Activated naive CD8-positive, alpha-beta T cell treated with anti-CD3 and anti-CD28 coated beads, Interleukin-2, amount 10 ng/mL, durations not matched to agents 7 days and 5 days (primary cell): ENCODE measurements around the gene FBXL19. TPM values are rescaled to one million over a fixed set of nuclear protein-coding genes. Genes with fewer than 3 reads are reported as not detected.

Experiments
- ATAC-seq: fragments of 150-1000 bp; cut with Tn5 transposase; one replicate; pipeline ENCODE4 v1.10.0; 2021; ENCODE audit warnings: low read depth, moderate library complexity
- POLR2A ChIA-PET: fragments of 350-600 bp; sonication (Branson Sonifier 250); formaldehyde crosslinking; loops from one replicate; lab custom pipeline; 2021; ENCODE audit warnings: antibody characterized with exemption; lab: Charles Lee
- DNase-seq: peaks from one replicate; pipeline ENCODE4 v3.0.0; 2021
- H3K27ac Mint-ChIP-seq: one replicate; pipeline ENCODE4 v1.8.0; 2022; ENCODE audit warnings: mild to moderate bottlenecking, mixed read lengths
- H3K27me3 Mint-ChIP-seq: one replicate; pipeline ENCODE4 v1.8.0; 2022; ENCODE audit warnings: mild to moderate bottlenecking, moderate library complexity, mixed read lengths
- H3K36me3 Mint-ChIP-seq: one replicate; pipeline ENCODE4 v1.8.0; 2021; ENCODE audit warnings: mild to moderate bottlenecking, mixed read lengths
- H3K4me1 Mint-ChIP-seq: one replicate; pipeline ENCODE4 v1.8.0; 2021; ENCODE audit warnings: mixed read lengths
- H3K4me3 Mint-ChIP-seq: one replicate; pipeline ENCODE4 v1.8.0; 2022; ENCODE audit warnings: mild to moderate bottlenecking, moderate library complexity, mixed read lengths
- H3K9me3 Mint-ChIP-seq: one replicate; pipeline ENCODE4 v1.8.0; 2021; ENCODE audit warnings: mixed read lengths
- total RNA-seq, 2 experiments: library from RNA; stranded (reverse); gene quantifications; one replicate each; pipeline ENCODE4 v1.2.3, GENCODE V29; 2021

FBXL19 gene
- total RNA-seq, 2 experiments from 2014 or later: 20.1 to 24.4 TPM

DNA sequence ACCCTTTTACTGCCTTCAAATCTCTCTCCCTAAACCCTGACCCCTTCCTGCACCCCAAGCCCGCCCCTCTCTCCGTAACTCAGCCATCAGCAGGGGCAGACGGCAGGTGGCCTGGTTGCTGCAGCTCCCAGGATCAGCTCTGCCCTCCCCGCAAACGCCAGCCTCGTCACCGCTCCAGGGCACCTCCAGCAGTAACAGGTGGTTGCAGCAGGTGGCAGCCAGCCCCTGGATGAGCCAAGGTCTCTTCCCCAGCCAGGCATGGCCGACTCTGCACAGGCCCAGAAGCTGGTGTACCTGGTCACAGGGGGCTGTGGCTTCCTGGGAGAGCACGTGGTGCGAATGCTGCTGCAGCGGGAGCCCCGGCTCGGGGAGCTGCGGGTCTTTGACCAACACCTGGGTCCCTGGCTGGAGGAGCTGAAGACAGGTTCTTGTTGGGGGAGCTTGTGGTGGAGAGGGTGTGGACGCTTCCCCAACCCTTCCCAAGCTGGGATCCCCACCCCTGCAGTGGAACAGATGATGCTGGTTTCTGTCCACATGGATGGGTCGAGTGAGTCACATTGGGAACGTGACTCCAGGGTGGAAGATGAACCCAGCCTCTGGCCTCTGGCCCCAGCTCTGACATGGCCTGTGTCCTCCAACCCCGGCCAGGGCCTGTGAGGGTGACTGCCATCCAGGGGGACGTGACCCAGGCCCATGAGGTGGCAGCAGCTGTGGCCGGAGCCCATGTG lies 62.2 kb downstream of the FBXL19 start:
- POLR2A ChIA-PET: interaction anchor here (0.6 to 3.3 kb wide), 9 partner anchors 11 to 475 kb away, joined by 3 to 12 read pairs (median 5); partner anchors contain the start of genes FUS, ZNF646 and ZNF668
- Mint-ChIP-seq H3K9me3 (no peaks in the 10 kb centered on the region), H3K27ac (peak overlapping the region; percentile 63), H3K36me3 (no peaks in the 10 kb centered on the region), H3K4me3 (peak overlapping the region; percentile 76), H3K27me3 (no peaks in the 10 kb centered on the region), H3K4me1 (peaks cover 7% of the 10 kb centered on the region)
- DNase-seq (peak; percentile 47), ATAC-seq (peak; percentile 12)

DNA sequence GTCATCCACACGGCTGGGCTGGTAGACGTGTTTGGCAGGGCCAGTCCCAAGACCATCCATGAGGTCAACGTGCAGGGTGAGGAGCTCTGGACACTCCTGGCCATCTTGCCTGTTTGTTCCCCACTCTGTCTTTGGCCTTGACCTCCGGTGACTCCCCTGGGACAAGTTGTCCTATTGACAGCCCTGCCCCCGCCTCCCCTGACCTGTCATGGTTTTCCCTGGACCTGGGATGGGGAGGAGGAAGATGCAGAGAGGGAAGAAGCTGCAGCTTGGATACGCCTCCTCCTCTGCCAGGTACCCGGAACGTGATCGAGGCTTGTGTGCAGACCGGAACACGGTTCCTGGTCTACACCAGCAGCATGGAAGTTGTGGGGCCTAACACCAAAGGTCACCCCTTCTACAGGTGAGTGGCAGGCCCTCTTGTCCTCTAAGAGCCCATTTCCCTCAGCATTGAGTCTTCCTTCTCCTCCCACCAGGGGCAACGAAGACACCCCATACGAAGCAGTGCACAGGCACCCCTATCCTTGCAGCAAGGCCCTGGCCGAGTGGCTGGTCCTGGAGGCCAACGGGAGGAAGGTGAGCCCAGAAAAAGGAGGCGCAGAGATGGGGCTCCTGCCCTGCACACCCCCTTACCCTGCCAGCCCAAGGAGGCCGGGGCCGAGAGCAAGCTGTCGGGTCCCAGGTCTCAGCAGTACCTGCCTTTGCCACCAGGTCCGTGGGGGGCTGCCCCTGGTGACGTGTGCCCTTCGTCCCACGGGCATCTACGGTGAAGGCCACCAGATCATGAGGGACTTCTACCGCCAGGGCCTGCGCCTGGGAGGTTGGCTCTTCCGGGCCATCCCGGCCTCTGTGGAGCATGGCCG lies 63.0 kb downstream of the FBXL19 start:
- POLR2A ChIA-PET: interaction anchor here (0.7 to 3.3 kb wide), 7 partner anchors 10 to 474 kb away, joined by 3 to 12 read pairs (median 6); partner anchors contain the start of genes ZNF646 and ZNF668
- Mint-ChIP-seq H3K27ac (no peak overlapping the region), H3K27me3 (no peaks in the 10 kb centered on the region), H3K36me3 (no peaks in the 10 kb centered on the region), H3K9me3 (no peaks in the 10 kb centered on the region), H3K4me3 (no peak overlapping the region), H3K4me1 (peaks cover 7% of the 10 kb centered on the region)
- DNase-seq (no peak), ATAC-seq (no peak)

DNA sequence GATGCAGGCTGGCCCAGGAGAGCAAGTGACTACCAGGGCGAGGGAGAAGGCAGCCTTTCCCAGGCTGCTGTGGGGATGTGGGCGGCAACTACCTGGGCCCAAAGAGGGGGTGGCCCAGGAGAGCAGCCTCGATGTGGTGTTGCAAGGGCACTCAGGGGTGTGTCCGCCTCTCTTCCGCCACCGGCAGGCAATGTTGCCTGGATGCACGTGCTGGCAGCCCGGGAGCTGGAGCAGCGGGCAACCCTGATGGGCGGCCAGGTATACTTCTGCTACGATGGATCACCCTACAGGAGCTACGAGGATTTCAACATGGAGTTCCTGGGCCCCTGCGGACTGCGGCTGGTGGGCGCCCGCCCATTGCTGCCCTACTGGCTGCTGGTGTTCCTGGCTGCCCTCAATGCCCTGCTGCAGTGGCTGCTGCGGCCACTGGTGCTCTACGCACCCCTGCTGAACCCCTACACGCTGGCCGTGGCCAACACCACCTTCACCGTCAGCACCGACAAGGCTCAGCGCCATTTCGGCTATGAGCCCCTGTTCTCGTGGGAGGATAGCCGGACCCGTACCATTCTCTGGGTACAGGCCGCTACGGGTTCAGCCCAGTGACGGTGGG lies 64.3 kb downstream of the FBXL19 start:
- ATAC-seq (no peak), DNase-seq (no peak)
- Mint-ChIP-seq H3K36me3 (no peaks in the 10 kb centered on the region), H3K27me3 (no peaks in the 10 kb centered on the region), H3K9me3 (no peaks in the 10 kb centered on the region), H3K27ac (no peak overlapping the region), H3K4me3 (no peak overlapping the region), H3K4me1 (peaks cover 7% of the 10 kb centered on the region)
- POLR2A ChIA-PET: no interaction called here

DNA sequence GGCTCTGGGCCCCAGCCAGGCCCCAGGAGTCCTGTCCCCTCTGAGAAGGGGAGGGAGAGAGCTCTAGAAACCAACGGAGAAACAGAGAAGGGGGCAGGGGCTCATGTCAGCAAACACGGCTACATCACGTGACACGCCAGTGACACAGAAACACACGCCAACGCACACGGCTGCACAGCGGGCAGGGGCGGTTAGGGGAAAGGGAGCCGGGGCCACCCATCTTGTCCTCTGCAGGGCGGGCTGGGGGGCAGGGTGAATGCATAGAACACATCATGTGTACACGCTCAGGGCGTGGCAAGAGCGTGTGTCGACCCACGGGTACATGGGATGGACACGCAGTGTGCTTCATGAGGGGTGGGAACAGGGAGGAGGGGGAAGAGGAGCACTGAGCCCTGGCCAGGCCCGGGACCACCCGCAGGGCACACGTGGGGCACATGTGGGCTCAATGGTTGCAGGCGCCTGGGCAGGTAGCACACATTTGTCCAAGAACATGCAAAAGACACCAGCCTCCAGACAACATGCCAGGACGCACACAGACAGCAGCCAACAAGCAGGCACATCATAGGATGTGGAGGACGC lies 66.2 kb downstream of the FBXL19 start:
- Mint-ChIP-seq H3K27me3 (no peaks in the 10 kb centered on the region), H3K27ac (no peak overlapping the region), H3K4me1 (peaks cover 13% of the 10 kb centered on the region), H3K36me3 (no peaks in the 10 kb centered on the region), H3K9me3 (no peaks in the 10 kb centered on the region), H3K4me3 (no peak overlapping the region)
- DNase-seq (no peak), ATAC-seq (no peak)
- POLR2A ChIA-PET: no interaction called here

DNA sequence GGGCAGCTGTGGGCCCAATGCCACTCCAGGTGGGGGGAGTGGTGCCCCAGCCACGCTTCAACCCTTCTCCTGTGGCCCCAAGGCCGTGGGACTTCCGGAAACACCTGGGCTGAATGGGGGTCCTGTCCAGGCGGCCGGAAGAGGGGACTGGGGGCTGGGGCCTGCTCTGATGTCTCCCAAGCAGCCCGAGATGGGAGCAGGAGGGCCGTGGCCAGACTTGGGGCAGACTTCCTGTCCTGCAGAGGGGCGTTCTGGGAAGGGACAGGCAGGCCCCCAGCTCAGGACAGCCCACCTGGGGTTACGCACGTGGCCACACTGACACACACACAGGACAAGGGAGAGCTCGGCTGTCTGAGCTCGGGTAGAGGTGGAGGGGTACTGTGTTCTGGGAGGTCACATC lies 66.7 kb downstream of the FBXL19 start:
- H3K27ac Mint-ChIP-seq: no peak overlapping the region
- no peak overlapping the region for H3K4me3 Mint-ChIP-seq
- POLR2A ChIA-PET: no interaction called here
- no peaks in the 10 kb centered on the region for H3K9me3 Mint-ChIP-seq
- DNase-seq: no peak
- peaks cover 15% of the 10 kb centered on the region for H3K4me1 Mint-ChIP-seq
- H3K27me3 Mint-ChIP-seq: no peaks in the 10 kb centered on the region
- no peak for ATAC-seq
- H3K36me3 Mint-ChIP-seq: no peaks in the 10 kb centered on the region

DNA sequence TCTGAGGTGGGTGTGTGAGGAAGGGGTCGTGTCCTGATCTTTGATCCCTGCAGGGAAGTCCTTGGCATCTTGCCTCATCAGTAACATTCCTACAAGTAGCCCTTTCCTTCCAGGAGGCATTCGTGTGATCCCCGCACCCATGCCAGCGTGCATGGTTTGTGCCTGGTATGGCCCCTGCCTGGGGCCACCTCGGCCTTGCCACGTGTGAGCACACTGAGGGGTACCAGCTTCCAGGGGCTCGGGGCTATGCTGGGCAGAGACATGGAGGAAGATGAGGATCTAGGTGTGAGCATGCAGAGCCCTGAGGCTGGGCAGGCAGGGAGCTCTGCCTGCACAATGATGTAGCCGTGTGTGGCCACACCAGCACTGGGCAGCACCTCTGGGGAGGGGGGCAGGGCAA lies 67.7 kb downstream of the FBXL19 start:
- ATAC-seq: no peak
- H3K36me3 Mint-ChIP-seq: no peaks in the 10 kb centered on the region
- POLR2A ChIA-PET: no interaction called here

DNA sequence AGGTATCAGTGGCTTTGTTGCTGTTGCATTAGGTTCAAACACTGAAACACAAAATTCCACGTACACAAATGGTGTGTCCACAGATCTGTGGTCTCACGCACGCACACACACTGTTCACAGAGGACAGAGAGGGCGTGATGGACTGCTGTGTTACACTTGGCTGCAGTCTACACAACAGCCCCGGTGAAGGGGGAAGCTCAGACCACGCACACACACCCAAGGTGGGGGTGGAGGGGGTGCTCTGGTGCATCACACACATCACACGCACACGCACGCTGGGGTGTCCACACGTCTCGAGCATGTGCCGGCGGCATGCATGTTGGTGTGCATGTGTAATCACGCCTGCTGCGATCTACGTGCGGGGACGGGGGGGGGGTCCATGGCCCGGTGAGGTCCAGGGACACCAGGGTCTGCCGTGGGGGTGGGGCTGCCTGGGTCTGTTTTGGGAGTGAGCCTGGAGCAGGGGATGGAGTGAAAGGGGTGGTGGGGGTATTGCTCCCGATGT lies 69.0 kb downstream of the FBXL19 start:
- Mint-ChIP-seq H3K36me3 (no peaks in the 10 kb centered on the region), H3K4me3 (no peak overlapping the region), H3K27ac (no peak overlapping the region), H3K4me1 (peaks cover 12% of the 10 kb centered on the region), H3K27me3 (no peaks in the 10 kb centered on the region), H3K9me3 (no peaks in the 10 kb centered on the region)
- POLR2A ChIA-PET: no interaction called here
- ATAC-seq (no peak), DNase-seq (no peak)

More for the DNA sequence above, 67.7 kb downstream of the FBXL19 start:
- Mint-ChIP-seq H3K27ac (peak overlapping the region; percentile 31), H3K9me3 (no peaks in the 10 kb centered on the region), H3K4me3 (no peak overlapping the region), H3K4me1 (peaks cover 12% of the 10 kb centered on the region), H3K27me3 (no peaks in the 10 kb centered on the region)
- DNase-seq: no peak

DNA sequence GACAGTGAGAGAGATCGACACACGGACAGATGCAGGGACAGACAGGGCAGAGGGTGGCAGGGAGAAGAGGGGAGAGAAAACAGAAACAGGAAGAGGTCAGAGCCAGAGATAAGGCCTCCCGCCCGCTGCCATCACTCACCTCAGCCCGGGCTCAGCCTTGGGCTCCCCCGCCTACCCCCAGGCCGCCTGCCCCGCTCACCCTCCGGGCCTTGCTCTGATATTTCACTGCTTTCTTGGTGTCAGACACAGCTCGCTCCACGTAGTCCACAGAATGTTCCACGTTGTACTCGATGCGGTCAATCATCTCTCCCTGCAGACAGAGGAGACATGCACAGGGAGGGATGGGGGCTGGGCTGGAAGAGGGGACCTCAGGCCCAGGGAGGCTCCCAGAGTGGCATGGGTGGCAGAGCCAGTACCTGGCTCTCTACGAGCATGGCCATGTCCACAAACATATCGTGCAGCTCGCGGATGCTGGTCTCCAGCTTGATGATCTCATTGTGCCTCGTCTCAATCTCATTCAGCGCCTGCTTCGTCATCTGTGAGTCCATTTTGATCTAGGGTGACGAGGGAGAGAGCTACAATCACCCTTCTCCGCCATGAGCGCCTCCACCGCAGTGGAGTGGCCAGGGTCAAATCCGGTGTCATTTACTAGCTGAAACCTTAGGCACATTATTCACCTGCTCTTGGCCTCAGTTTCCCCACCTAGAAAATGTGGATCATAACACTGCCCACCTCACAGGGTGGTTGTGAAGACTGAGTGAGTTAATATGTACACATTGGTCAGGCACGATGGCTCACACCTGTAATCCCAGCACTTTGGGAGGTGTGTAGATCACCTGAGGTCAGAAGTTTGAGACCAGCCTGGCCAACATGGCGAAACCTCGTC lies 69.8 kb downstream of the FBXL19 start:
- Mint-ChIP-seq H3K27me3 (peaks cover 2% of the 10 kb centered on the region), H3K36me3 (no peaks in the 10 kb centered on the region), H3K27ac (no peak overlapping the region), H3K4me1 (peaks cover 12% of the 10 kb centered on the region), H3K4me3 (no peak overlapping the region), H3K9me3 (no peaks in the 10 kb centered on the region)
- ATAC-seq (no peak), DNase-seq (no peak)
- POLR2A ChIA-PET: interaction anchor here (0.5 kb wide), 1 partner anchor 384 kb away, joined by 4 read pairs; no protein-coding TSS in a partner anchor

DNA sequence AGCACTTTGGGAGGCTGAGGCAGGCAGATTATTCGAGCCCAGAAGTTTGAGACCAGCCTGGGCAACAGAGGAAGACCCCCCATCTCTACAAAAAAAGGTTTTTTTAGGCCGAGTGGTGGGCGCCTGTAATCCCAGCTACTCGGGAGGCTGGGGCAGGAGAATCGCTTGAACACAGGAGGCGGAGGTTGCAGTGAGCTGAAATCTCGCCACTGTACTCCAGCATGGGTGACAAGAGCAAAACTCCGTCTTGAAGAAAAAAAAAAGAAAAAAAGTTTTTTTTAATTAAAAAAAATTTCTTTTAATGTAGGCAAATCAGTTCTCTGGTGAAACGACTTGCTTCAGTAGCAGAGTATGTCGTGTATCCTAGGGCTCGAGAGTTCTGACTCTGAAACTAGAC lies 72.6 kb downstream of the FBXL19 start:
- Mint-ChIP-seq H3K4me1 (peaks cover 12% of the 10 kb centered on the region), H3K9me3 (no peaks in the 10 kb centered on the region), H3K27ac (peak overlapping the region; percentile 95), H3K4me3 (peak overlapping the region; percentile 98), H3K36me3 (no peaks in the 10 kb centered on the region), H3K27me3 (peaks cover 5% of the 10 kb centered on the region)
- POLR2A ChIA-PET: interaction anchor here (0.6 to 3.1 kb wide), 8 partner anchors 11 to 184 kb away, joined by 3 to 19 read pairs (median 4); partner anchors contain the start of genes FUS, HSD3B7, ZNF646 and ZNF668
- no peak for DNase-seq
- no peak for ATAC-seq

DNA sequence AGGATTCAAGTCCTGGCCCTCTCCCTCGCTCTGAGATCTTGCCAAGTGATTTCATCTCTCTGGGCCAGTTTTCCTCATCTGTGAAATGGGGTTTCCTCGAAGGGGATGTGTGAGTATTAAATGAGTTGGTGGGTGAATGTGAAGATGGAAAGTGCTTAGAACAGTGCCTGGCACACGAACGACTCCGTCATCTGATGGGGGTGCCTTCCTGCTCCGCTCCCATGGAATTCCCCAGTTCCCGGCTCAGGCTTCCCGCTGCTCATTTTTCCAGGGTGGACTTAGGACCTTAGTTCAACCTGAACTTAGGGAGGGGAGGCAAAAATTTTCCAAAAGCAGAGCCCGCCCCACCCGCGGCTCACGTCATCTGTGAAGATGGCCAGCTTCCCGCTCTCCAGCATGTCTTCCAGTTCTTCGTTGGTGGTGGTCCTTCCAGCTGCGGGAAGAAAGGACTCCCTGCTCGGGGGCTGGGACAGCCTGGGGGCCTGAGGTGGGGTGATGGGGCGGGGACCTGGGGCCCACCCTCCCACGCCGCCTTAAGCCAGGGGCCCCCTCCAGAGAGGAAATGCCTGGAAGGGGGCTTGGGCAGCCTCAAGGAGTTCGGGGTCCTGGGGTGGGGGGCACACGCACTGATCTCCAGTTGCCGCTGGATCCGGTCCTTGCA lies 73.1 kb downstream of the FBXL19 start:
- DNase-seq (no peak), ATAC-seq (no peak)
- POLR2A ChIA-PET: interaction anchor here (0.5 to 3.1 kb wide), 12 partner anchors 11 to 873 kb away, joined by 3 to 19 read pairs (median 3); partner anchors contain the start of genes FUS, HSD3B7, VKORC1 and ZNF646
- peak overlapping the region; percentile 95 for H3K27ac Mint-ChIP-seq
- peaks cover 5% of the 10 kb centered on the region for H3K27me3 Mint-ChIP-seq
- H3K4me1 Mint-ChIP-seq: peaks cover 12% of the 10 kb centered on the region
- H3K36me3 Mint-ChIP-seq: no peaks in the 10 kb centered on the region
- H3K4me3 Mint-ChIP-seq: peak overlapping the region; percentile 98
- no peaks in the 10 kb centered on the region for H3K9me3 Mint-ChIP-seq

DNA sequence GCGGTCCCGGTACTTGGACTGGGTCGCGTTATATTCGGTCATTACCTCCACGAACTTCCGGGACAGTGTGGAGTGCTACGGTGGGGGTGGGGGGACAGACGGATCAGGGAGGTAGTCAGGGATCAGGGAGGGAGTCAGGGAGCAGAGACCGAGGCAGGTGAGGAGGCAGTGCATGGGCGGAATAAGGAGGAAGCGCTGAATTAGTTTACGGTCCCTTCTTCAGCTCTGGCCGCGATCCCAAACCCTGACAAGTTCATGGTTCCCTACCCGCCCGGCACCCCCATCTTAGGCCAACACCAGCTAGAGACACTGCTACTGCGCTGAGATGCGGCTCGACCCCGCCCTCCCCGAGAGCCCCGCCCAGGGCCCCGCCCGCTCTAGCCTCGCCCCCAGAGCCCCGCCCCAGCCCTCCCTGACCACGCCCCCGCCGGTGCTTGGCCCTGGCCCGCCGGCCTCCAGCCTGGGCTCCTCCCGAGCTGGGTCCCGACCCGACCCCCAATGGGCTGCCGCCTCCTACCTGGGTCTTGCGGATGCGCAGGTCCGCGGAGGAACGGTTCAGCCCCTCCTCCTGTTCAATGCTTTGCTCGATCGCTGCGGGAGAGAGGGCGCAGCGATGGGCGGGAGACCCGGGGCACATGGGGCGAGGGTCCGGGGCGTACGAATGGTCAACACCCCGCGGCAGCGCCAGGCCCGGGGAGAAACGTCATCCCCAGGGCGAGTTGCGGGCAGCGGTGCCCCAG lies 73.8 kb downstream of the FBXL19 start:
- peak overlapping the region; percentile 95 for H3K27ac Mint-ChIP-seq
- POLR2A ChIA-PET: interaction anchor here (0.5 to 3.1 kb wide), 13 partner anchors 10 to 872 kb away, joined by 3 to 19 read pairs (median 3); partner anchors contain the start of genes ARMC5, FUS, HSD3B7 and VKORC1
- H3K4me1 Mint-ChIP-seq: peaks cover 12% of the 10 kb centered on the region
- peak overlapping the region; percentile 98 for H3K4me3 Mint-ChIP-seq
- no peaks in the 10 kb centered on the region for H3K9me3 Mint-ChIP-seq
- peak; percentile 97 for ATAC-seq
- no peaks in the 10 kb centered on the region for H3K36me3 Mint-ChIP-seq
- peaks cover 5% of the 10 kb centered on the region for H3K27me3 Mint-ChIP-seq
- DNase-seq: peak; percentile 86
